Stimulated activated effector memory CD8-positive, alpha-beta T cell treated with anti-CD3 and anti-CD28 coated beads, Interleukin-12 subunit alpha, Interleukin-12 subunit beta, amount 100 ng/mL, for 72 hours (primary cell): ENCODE data around the gene KARS1.

Source experiments
- ATAC-seq: fragments of 150-1000 bp; cut with Tn5 transposase; 2 replicates; pipeline ENCODE4 v1.10.0; 2021
- DNase-seq, 2 donors: peaks; one replicate each; pipeline ENCODE4 v3.0.0; 2021 to 2022; ENCODE audit warnings: low spot score in 2 of 2
- H3K27ac Mint-ChIP-seq: one replicate; pipeline ENCODE4 v1.8.0; 2022; ENCODE audit warnings: mild to moderate bottlenecking, mixed read lengths
- H3K36me3 Mint-ChIP-seq: one replicate; pipeline ENCODE4 v1.8.0; 2022; ENCODE audit warnings: mild to moderate bottlenecking, mixed read lengths
- H3K4me1 Mint-ChIP-seq: one replicate; pipeline ENCODE4 v1.8.0; 2022; ENCODE audit warnings: mixed read lengths
- H3K4me3 Mint-ChIP-seq: one replicate; pipeline ENCODE4 v1.8.0; 2022; ENCODE audit warnings: mild to moderate bottlenecking, mixed read lengths
- H3K9me3 Mint-ChIP-seq: one replicate; pipeline ENCODE4 v1.8.0; 2022; ENCODE audit warnings: mixed read lengths

Gene KARS1

GRCh38 chr16:75635036-75635435 is 12.4 kb downstream of the KARS1 start:
- Mint-ChIP-seq H3K4me3 (no peak overlapping the region), H3K36me3 (peaks cover 100% of the 10 kb centered on the region), H3K4me1 (peaks cover 11% of the 10 kb centered on the region), H3K27ac (no peak overlapping the region), H3K9me3 (no peaks in the 10 kb centered on the region)
- ATAC-seq (no peak), DNase-seq (no peak)

- no peak overlapping the region for H3K27ac Mint-ChIP-seq
Observed at GRCh38 chr16:75632857-75633256, 14.6 kb downstream of the KARS1 start.

GRCh38 chr16:75630052-75630451 is 17.4 kb downstream of the KARS1 start:
- peaks cover 37% of the 10 kb centered on the region for H3K4me1 Mint-ChIP-seq
- DNase-seq (no peak), ATAC-seq (no peak)
- peaks cover 100% of the 10 kb centered on the region for H3K36me3 Mint-ChIP-seq
- no peak overlapping the region for H3K4me3 Mint-ChIP-seq
- H3K27ac Mint-ChIP-seq, result peak overlapping the region; percentile 26
- no peaks in the 10 kb centered on the region for H3K9me3 Mint-ChIP-seq

More at GRCh38 chr16:75632857-75633256, 14.6 kb downstream of the KARS1 start:
- no peak overlapping the region for H3K4me3 Mint-ChIP-seq
- no peak for ATAC-seq
- no peaks in the 10 kb centered on the region for H3K9me3 Mint-ChIP-seq
- H3K4me1 Mint-ChIP-seq, result peaks cover 26% of the 10 kb centered on the region
- DNase-seq, result no peak
- H3K36me3 Mint-ChIP-seq, result peaks cover 100% of the 10 kb centered on the region

GRCh38 chr16:75629132-75629531 is 18.3 kb downstream of the KARS1 start:
- H3K4me3 Mint-ChIP-seq, result no peak overlapping the region
- ATAC-seq, result peak; percentile 62
- peaks cover 37% of the 10 kb centered on the region for H3K4me1 Mint-ChIP-seq
- H3K27ac Mint-ChIP-seq, result peak overlapping the region; percentile 75
- DNase-seq, result no peak
- peaks cover 99% of the 10 kb centered on the region for H3K36me3 Mint-ChIP-seq
- H3K9me3 Mint-ChIP-seq, result no peaks in the 10 kb centered on the region

- Mint-ChIP-seq H3K27ac (peak overlapping the region; percentile 75), H3K9me3 (no peaks in the 10 kb centered on the region), H3K4me1 (peaks cover 37% of the 10 kb centered on the region), H3K36me3 (peaks cover 92% of the 10 kb centered on the region), H3K4me3 (no peak overlapping the region)
- no peak for ATAC-seq
- no peak for DNase-seq
Observed at GRCh38 chr16:75628351-75628750, 19.1 kb downstream of the KARS1 start.

- H3K36me3 Mint-ChIP-seq, result peaks cover 92% of the 10 kb centered on the region
- DNase-seq (no peak), ATAC-seq (no peak)
- no peaks in the 10 kb centered on the region for H3K9me3 Mint-ChIP-seq
- no peak overlapping the region for H3K4me3 Mint-ChIP-seq
- H3K27ac Mint-ChIP-seq, result peak overlapping the region; percentile 75
- peaks cover 37% of the 10 kb centered on the region for H3K4me1 Mint-ChIP-seq
Observed at GRCh38 chr16:75627851-75628250, 19.6 kb downstream of the KARS1 start.

GRCh38 chr16:75626806-75627205 is 20.7 kb downstream of the KARS1 start:
- peaks cover 39% of the 10 kb centered on the region for H3K4me1 Mint-ChIP-seq
- no peak overlapping the region for H3K4me3 Mint-ChIP-seq
- peaks cover 84% of the 10 kb centered on the region for H3K36me3 Mint-ChIP-seq
- H3K27ac Mint-ChIP-seq, result peak overlapping the region; percentile 75
- no peak for ATAC-seq
- no peaks in the 10 kb centered on the region for H3K9me3 Mint-ChIP-seq
- DNase-seq, result no peak

- ATAC-seq, result no peak
- H3K36me3 Mint-ChIP-seq, result peaks cover 83% of the 10 kb centered on the region
- H3K4me1 Mint-ChIP-seq, result peaks cover 57% of the 10 kb centered on the region
- no peaks in the 10 kb centered on the region for H3K9me3 Mint-ChIP-seq
- H3K4me3 Mint-ChIP-seq, result no peak overlapping the region
- H3K27ac Mint-ChIP-seq, result peak overlapping the region; percentile 75
- DNase-seq, result no peak
Observed at GRCh38 chr16:75624921-75625334, 22.5 kb downstream of the KARS1 start.

GRCh38 chr16:75622761-75623605 is 24.5 kb downstream of the KARS1 start, which contains the start of gene ADAT1:
TSS of gene ADAT1 (minus strand) at chr16:75623281. CDS start at chr16:75620799, 2,482 bp downstream.
- ATAC-seq (peak; percentile 89), DNase-seq (peak; percentile 91 to 96)
- Mint-ChIP-seq H3K27ac (peak within 1 kb of the TSS; percentile 92), H3K4me1 (peaks cover 50% of the 10 kb centered on the region), H3K4me3 (peak within 1 kb of the TSS; percentile 89), H3K36me3 (peaks cover 81% of the 10 kb centered on the region), H3K9me3 (no peaks in the 10 kb centered on the region)

GRCh38 chr16:75621170-75621477 is 26.3 kb downstream of the KARS1 start:
- Mint-ChIP-seq H3K4me3 (peak overlapping the region; percentile 89), H3K36me3 (peaks cover 81% of the 10 kb centered on the region), H3K9me3 (no peaks in the 10 kb centered on the region), H3K27ac (peak overlapping the region; percentile 84), H3K4me1 (peaks cover 54% of the 10 kb centered on the region)
- ATAC-seq (no peak), DNase-seq (no peak)

GRCh38 chr16:75620326-75621169 is 26.9 kb downstream of the KARS1 start:
- Mint-ChIP-seq H3K27ac (peak overlapping the region; percentile 84), H3K4me1 (peaks cover 54% of the 10 kb centered on the region), H3K36me3 (peaks cover 81% of the 10 kb centered on the region), H3K9me3 (no peaks in the 10 kb centered on the region), H3K4me3 (peak overlapping the region; percentile 89)
- ATAC-seq (peak; percentile 60), DNase-seq (peak; percentile 33 to 90)

GRCh38 chr16:75618780-75619179 is 28.7 kb downstream of the KARS1 start:
- Mint-ChIP-seq H3K9me3 (no peaks in the 10 kb centered on the region), H3K4me1 (peaks cover 59% of the 10 kb centered on the region), H3K36me3 (peaks cover 86% of the 10 kb centered on the region), H3K27ac (no peak overlapping the region), H3K4me3 (no peak overlapping the region)
- ATAC-seq, result no peak
- DNase-seq, result no peak

GRCh38 chr16:75617121-75617520 is 30.3 kb downstream of the KARS1 start:
- peak overlapping the region; percentile 92 for H3K27ac Mint-ChIP-seq
- ATAC-seq, result peak; percentile 25
- peaks cover 94% of the 10 kb centered on the region for H3K36me3 Mint-ChIP-seq
- no peaks in the 10 kb centered on the region for H3K9me3 Mint-ChIP-seq
- H3K4me3 Mint-ChIP-seq, result peak overlapping the region; percentile 49
- DNase-seq, result peak in 1 of 2 donors; percentile 64
- H3K4me1 Mint-ChIP-seq, result peaks cover 59% of the 10 kb centered on the region

- H3K4me3 Mint-ChIP-seq, result peak overlapping the region; percentile 49
- peak in 1 of 2 donors; percentile 64 for DNase-seq
- peaks cover 55% of the 10 kb centered on the region for H3K4me1 Mint-ChIP-seq
- no peaks in the 10 kb centered on the region for H3K9me3 Mint-ChIP-seq
- H3K36me3 Mint-ChIP-seq, result peaks cover 98% of the 10 kb centered on the region
- ATAC-seq, result peak; percentile 92
- H3K27ac Mint-ChIP-seq, result peak overlapping the region; percentile 92
Observed at GRCh38 chr16:75616521-75617010, 30.9 kb downstream of the KARS1 start.

- peaks cover 45% of the 10 kb centered on the region for H3K4me1 Mint-ChIP-seq
- H3K9me3 Mint-ChIP-seq, result no peaks in the 10 kb centered on the region
- H3K27ac Mint-ChIP-seq, result peak overlapping the region; percentile 92
- DNase-seq (no peak), ATAC-seq (no peak)
- H3K4me3 Mint-ChIP-seq, result peak overlapping the region; percentile 49
- peaks cover 96% of the 10 kb centered on the region for H3K36me3 Mint-ChIP-seq
Observed at GRCh38 chr16:75615619-75616018, 31.8 kb downstream of the KARS1 start.
